Keratinocyte (primary cell): ENCODE data around the gene PSG11. TPM values are rescaled to one million over a fixed set of nuclear protein-coding genes. Genes with fewer than 3 reads are reported as not detected.
"Not testable (repeated sequence)": the region's sequence is repeated elsewhere in the genome, so short reads cannot be mapped to it uniquely, and the experiment has no call there.

ENCODE experiments used
- DNase-seq: peaks from one replicate; pipeline ENCODE4 v3.0.0-alpha.2; 2011; ENCODE audit warnings: low read depth, missing footprints, low spot score
- FAIRE-seq: peaks from 2 replicates; lab custom pipeline; 2011; peaks lifted over from hg19 to GRCh38; lab: Jason Lieb, UNC
- H2AFZ ChIP-seq: 2 replicates; pipeline ENCODE4 v1.6.0; 2012; ENCODE audit warnings: low read length, control low read depth, inconsistent platforms; ENCODE audit not compliant: control insufficient read depth
- H3K27ac ChIP-seq: 2 replicates; pipeline ENCODE4 v1.5.1; 2011; ENCODE audit warnings: low read length; ENCODE audit not compliant: control insufficient read depth, insufficient read depth
- H3K27me3 ChIP-seq: 3 replicates; pipeline ENCODE4 v1.6.0; 2011; ENCODE audit warnings: low read length; ENCODE audit not compliant: control insufficient read depth, insufficient read depth; ENCODE audit errors: extremely low read depth
- H3K36me3 ChIP-seq, 2 experiments: 2 replicates in 1 of 2; 3 replicates in 1 of 2; pipeline ENCODE4 v1.5.1; 2011; ENCODE audit warnings: low read length in 2 of 2, mild to moderate bottlenecking in 1 of 2; ENCODE audit not compliant: control insufficient read depth in 2 of 2, insufficient read depth in 2 of 2; ENCODE audit errors: extremely low read depth in 1 of 2
- H3K4me1 ChIP-seq: 3 replicates; pipeline ENCODE4 v1.5.1; 2011; ENCODE audit warnings: low read length; ENCODE audit not compliant: control insufficient read depth, insufficient read depth; ENCODE audit errors: extremely low read depth
- H3K4me2 ChIP-seq: 3 replicates; pipeline ENCODE4 v1.6.0; 2011; ENCODE audit warnings: low read depth, low read length; ENCODE audit not compliant: control insufficient read depth, insufficient read depth; ENCODE audit errors: extremely low read depth
- H3K4me3 ChIP-seq, 3 experiments: fragments of 200-600 bp in 1 of 3; sonication (generic) in 1 of 3; 2 replicates in 2 of 3; 3 replicates in 1 of 3; pipeline ENCODE4 v1.5.1; 2011 to 2016; ENCODE audit warnings: low read length in 3 of 3, mild to moderate bottlenecking in 3 of 3, control low read depth in 2 of 3, inconsistent platforms in 1 of 3, low read depth in 1 of 3, mixed read lengths in 1 of 3, mixed run types in 1 of 3, moderate library complexity in 1 of 3; ENCODE audit not compliant: control insufficient read depth in 2 of 3, insufficient read depth in 2 of 3; ENCODE audit errors: extremely low read depth in 1 of 3
- H3K79me2 ChIP-seq: 2 replicates; pipeline ENCODE4 v1.6.0; 2012; ENCODE audit warnings: low read length; ENCODE audit not compliant: control insufficient read depth, insufficient read depth
- H3K9ac ChIP-seq: 3 replicates; pipeline ENCODE4 v1.6.0; 2011; ENCODE audit warnings: low read length; ENCODE audit not compliant: control insufficient read depth, insufficient read depth; ENCODE audit errors: extremely low read depth
- H3K9me1 ChIP-seq: 3 replicates; pipeline ENCODE4 v1.6.0; 2011; ENCODE audit warnings: low read length; ENCODE audit not compliant: control insufficient read depth, insufficient read depth; ENCODE audit errors: extremely low read depth
- H3K9me3 ChIP-seq: 2 replicates; pipeline ENCODE4 v1.5.1; 2012; ENCODE audit warnings: low read depth, low read length; ENCODE audit not compliant: control insufficient read depth
- H4K20me1 ChIP-seq: 3 replicates; pipeline ENCODE4 v1.6.0; 2011; ENCODE audit warnings: low read length; ENCODE audit not compliant: control insufficient read depth, insufficient read depth; ENCODE audit errors: extremely low read depth
- dilution Hi-C: fragments of 300-500 bp; cut with MboI; formaldehyde crosslinking; loops from one replicate; pipeline ENCODE4 v1.7.0; 2020; ENCODE audit warnings: low sequenced_read_pairs; ENCODE audit not compliant: extremely low pct_ligation_motif_present
- polyA plus RNA-seq, 5 experiments: library from polyadenylated mRNA; depleted of rRNA in 3 of 5; stranded (reverse) in 3 of 5; stranded (forward) in 1 of 5; unstranded in 1 of 5; fragments of >200 nt; gene quantifications; 1 replicate in 1 of 5; 2 replicates in 3 of 5; 3 replicates in 1 of 5; pipeline versions ENCODE4 v1.2.1 to v1.2.3, GENCODE V29; 2011 to 2012; ENCODE audit warnings: missing spikeins in 2 of 5, low read depth in 1 of 5, low replicate concordance in 1 of 5

The PSG11 gene
- polyA plus RNA-seq, 1 donor (not counting 4 experiments of a cell fraction or from before 2014, with no cell fraction given), result 0.03 TPM

- H4K20me1 ChIP-seq, H3K79me2 ChIP-seq, H3K4me1 ChIP-seq, dilution Hi-C loops, DNase-seq, H3K9me1 ChIP-seq, H3K36me3 ChIP-seq, FAIRE-seq, H3K27me3 ChIP-seq, H3K4me3 ChIP-seq, H3K9me3 ChIP-seq, H3K9ac ChIP-seq, H2AFZ ChIP-seq, H3K27ac ChIP-seq, H3K4me2 ChIP-seq: not testable (repeated sequence)
Measured at GRCh38 chr19:43002948-43003347, 23.3 kb downstream of the PSG11 start.

- H3K36me3 ChIP-seq, FAIRE-seq, dilution Hi-C loops, H3K9me1 ChIP-seq, H2AFZ ChIP-seq, H3K4me2 ChIP-seq, DNase-seq, H3K27ac ChIP-seq, H3K79me2 ChIP-seq, H3K9me3 ChIP-seq, H3K9ac ChIP-seq, H3K4me1 ChIP-seq, H3K4me3 ChIP-seq, H3K27me3 ChIP-seq, H4K20me1 ChIP-seq: not testable (repeated sequence)
Measured at GRCh38 chr19:42996161-42996560, 30.1 kb downstream of the PSG11 start.

- H3K79me2 ChIP-seq, H3K4me3 ChIP-seq, DNase-seq, H3K27me3 ChIP-seq, dilution Hi-C loops, H3K4me2 ChIP-seq, H2AFZ ChIP-seq, H3K27ac ChIP-seq, FAIRE-seq, H3K9ac ChIP-seq, H3K36me3 ChIP-seq, H3K9me3 ChIP-seq, H3K9me1 ChIP-seq, H4K20me1 ChIP-seq: not testable (repeated sequence)
- peaks cover 24% of the 10 kb centered on the region for H3K4me1 ChIP-seq
Measured at GRCh38 chr19:42992029-42992604, 34.2 kb downstream of the PSG11 start.
